ENCODE measurements around the gene FRZB.
"Not testable (repeated sequence)": the region's sequence is repeated elsewhere in the genome, so short reads cannot be mapped to it uniquely, and the experiment has no call there.

FRZB gene

DNA sequence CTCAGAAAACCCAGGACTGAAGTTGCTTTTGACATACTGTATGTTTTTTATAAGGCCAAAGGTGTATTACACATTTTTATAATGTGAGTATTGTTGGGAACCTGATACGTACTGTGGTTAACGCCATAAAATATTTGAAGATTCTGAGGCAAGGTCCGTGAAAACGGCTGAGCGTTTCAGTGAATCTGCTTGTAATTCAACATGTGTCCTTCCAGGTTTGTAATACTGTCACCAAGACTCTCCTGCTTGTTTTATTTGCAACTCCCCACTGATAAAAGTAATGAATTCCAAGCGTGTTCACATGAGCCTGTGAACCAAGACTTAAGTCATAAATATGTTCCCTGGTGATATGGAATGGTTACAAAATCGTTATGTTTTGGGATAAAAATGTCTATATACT lies 23.9 kb upstream of the FRZB start:
- DNase-seq (ENCODE audit: low read depth, low spot score) = no peak

- DNase-seq (ENCODE audit: low read depth, low spot score) = no peak
Measured at GRCh38 chr2:182887753-182888415, 21.4 kb upstream of the FRZB start.

- DNase-seq (ENCODE audit: low read depth, low spot score) = no peak
Measured at GRCh38 chr2:182887093-182887492, 20.7 kb upstream of the FRZB start.

DNA sequence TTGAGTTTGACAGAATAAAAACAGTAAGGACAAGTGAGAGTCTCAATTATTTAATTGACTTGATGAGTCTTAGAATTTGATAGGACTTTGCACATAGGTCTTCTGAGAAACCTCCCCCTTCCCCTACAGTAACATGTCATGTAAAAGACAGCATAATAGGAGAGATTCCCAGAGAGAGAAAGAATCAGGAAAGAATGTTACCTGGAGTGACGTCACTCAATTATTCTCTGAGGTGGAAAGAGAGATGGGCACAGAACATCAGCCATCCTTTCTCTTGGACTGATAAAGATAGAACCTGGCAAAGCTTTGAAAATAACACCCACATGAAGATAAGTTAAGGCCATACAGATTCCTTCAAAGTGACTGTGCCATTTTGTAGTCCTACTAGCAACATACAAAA lies 19.3 kb upstream of the FRZB start:
- DNase-seq (ENCODE audit: low read depth, low spot score) = no peak

DNA sequence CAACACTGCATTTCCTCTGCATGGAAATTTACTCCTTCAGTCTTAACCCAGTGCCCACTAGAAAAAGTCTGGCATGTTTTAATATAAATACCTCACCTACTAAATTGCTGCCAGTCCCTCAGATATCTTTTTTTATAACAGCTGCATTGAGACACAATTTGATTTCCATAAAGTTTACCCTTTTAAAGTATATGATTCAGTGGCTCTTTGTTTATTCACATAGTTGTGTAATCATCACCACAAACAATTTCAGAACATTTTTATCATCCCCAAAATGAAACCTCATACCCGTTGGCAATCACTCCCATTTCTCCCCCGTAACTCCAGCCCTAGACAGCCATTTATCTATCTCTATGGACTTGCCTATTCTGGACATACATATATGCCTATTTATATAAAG lies 17.0 kb upstream of the FRZB start:
- no peak for DNase-seq (ENCODE audit: low read depth, low spot score)

- DNase-seq (ENCODE audit: low read depth, low spot score) = not testable (repeated sequence)
Measured at GRCh38 chr2:182880100-182880499, 13.7 kb upstream of the FRZB start.

DNA sequence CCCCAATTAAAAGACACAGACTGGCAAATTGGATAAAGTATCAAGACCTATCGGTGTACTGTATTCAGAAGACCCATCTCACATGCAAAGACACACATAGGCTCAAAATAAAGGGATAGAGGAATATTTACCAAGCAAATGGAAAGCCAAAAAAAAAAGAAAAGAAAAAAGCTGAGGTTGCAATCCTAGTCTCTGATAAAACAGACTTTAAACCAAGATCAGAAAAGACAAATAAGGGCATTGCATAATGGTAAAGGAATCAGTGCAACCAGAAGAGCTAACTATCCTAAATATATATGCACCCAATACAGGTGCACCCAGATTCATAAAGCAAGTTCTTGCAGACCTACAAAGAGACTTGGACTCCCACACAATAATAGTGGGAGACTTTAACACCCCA lies 10.2 kb upstream of the FRZB start:
- not testable (repeated sequence) for DNase-seq (ENCODE audit: low read depth, low spot score)

DNA sequence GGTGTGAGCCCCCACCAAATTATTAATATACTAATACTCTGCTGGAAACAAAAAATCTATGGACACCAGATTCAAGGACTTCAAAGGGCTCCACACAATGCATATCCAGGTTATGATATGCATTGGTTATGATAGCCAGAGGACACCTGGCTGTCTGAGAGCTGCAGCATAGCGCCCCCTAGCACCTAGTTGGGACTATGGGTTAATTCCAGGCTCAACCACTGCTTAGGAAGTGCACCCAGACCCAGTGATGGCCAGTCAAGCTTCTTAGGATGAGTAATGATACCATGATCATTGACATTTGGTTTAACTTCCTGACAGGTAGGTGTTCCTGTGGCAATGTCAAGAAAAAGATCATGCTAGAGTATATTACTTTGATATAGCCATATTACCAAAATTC lies 3.8 kb upstream of the FRZB start:
- no peak for DNase-seq (ENCODE audit: low read depth, low spot score)

DNA sequence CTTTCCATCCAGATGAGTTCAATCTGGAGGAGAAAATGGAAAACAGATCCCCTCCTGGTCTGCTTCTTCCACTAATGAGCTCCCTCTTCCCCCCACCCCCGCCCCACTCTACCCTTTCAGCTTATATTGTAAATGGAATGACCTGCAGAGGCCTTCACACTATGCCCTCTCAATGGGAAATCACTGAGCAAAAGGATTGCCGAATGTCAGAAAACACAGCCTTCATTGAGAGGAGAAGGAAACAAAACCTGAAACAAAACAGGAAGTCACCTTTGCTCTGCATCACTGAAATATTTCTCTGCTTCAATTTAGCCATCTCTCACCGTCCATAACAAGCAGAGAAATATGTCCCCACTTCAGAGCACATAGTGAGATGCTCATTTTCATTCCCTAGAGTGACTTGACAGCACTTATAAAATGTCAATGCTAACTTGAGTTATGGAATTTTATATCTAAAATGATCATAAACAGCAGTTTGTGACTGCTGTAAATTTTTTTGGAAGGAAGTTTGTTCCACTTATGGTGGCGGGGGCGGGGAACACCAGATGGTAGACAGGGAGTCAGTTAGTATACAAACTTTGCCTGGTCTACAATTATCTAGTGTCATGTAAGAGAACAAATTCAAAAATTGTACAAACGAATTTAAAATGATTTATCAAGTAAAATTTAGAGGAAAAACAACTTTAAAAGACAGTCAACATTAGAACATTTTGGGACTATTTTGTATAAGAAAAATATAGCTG lies 1.8 kb upstream of the FRZB start:
- DNase-seq (ENCODE audit: low read depth, low spot score) = no peak

DNA sequence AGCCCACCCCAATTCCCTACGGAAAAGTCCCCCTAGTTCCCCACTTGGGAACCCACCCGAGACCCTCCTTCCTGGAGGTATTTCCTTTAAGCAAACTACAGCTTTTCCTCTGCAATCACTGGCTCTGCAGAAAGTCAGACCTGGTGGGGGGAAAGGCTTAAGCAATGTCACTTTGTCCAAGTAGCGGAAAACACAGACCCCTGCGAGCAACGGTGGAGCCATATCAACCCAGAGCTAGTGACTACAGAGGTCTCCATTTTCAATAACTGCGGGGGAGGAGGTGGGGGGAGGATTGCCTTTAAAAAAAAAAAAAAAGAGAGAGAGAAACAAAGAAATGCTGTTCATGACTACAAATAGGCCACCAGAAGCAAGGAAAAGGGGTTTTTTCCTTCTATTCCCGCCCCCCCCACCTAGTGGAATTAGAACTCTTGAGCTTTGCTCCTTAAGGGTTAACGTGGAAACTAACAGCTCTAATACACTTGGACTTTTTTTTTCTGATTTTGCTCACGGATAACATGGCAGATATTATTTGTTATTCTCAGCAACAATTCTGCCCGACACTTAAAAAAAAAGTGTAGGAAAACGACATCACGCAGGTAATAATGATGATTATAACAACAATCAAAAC lies 1.1 kb upstream of the FRZB start:
- DNase-seq (ENCODE audit: low read depth, low spot score) = no peak

- no peak for DNase-seq (ENCODE audit: low read depth, low spot score)
Measured at GRCh38 chr2:182866095-182866460, 359 bp downstream of the FRZB start.

DNA sequence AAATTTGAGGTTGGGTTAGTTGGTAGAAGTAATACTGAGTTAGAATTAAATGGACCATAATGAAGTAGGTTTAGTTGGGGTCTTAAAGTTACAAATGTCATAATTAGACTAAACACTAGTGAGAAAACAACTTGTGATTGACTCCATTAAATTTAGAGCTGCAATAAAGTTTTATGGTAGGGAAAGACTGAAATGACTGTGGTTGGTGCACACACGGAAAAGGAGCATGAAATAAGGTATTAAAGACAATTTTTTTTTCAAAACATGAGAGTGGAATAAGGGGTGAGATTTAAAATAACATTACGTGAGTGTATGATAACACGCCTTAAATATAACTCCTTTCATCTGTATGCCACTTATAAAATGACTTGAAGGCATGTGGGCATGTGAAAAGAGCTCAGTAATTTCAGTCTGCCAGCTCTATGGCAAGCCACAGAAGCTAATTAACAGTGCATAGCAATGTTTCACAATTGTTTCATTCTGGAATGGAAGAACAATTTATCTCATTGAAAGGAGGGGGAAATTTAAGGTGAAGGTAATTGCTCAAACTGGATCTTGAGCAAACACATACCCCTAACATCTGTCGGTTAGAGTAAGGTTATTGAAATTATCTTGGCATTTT lies 1.4 kb downstream of the FRZB start:
- DNase-seq (ENCODE audit: low read depth, low spot score) = no peak

GRCh38 chr2:182863642-182864041 lies 2.8 kb downstream of the FRZB start:
- no peak for DNase-seq (ENCODE audit: low read depth, low spot score)

- no peak for DNase-seq (ENCODE audit: low read depth, low spot score)
Measured at GRCh38 chr2:182862091-182862490, 4.3 kb downstream of the FRZB start.

GRCh38 chr2:182860858-182861257 lies 5.6 kb downstream of the FRZB start:
- no peak for DNase-seq (ENCODE audit: low read depth, low spot score)

DNA sequence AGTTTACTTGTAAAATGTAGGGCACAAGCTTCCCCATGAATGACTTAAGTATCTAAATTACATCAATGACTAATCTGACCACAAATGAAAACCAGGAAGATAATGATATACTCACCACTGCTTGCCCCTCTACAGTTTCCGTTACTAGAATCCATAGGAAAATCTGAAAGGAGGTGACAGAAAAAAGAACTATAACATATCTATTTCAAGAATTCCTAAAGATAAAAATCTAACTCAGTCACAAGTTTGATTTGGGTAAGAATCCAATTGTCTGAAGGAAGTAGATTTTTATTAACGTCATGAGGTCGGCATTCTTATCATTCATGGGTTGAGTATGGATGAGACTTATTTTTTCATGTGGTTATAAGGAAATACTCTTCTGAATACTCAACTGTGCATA lies 7.8 kb downstream of the FRZB start:
- DNase-seq (ENCODE audit: low read depth, low spot score) = no peak

GRCh38 chr2:182855376-182855775 lies 11.1 kb downstream of the FRZB start:
- no peak for DNase-seq (ENCODE audit: low read depth, low spot score)

DNA sequence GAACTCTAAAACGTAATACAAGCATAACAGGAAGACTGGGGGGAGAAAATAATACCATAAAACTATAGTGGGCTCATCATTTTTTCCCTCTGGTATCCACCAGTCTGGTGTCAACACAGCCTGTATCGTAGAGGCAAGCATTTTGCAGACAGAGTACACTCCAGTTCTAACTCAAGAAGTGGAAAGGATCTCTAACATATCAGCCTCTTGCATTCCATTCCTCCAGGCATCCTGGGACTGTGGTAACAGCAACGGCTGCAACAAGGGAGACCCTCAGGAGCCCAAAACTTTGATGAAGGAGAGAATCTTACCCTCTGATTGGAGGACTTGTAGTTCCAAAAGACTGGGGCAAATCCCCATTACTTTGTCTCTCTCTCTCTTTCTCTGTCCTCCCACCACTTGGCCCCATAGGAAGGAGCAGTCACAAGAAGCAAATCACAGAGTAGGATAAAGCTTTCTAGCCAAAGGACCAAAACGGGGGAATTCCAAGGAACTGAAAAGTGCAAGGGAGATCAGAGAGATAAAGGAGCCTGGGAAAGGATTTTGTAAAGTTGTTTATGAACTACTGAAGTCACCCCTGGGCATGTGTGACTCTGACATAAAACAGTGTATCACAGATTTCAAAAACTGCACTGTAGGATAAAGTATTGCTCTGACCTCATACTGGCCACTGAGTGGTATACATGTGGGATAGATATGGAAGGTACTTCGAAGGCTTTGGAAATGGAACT lies 11.9 kb downstream of the FRZB start:
- no peak for DNase-seq (ENCODE audit: low read depth, low spot score)

DNA sequence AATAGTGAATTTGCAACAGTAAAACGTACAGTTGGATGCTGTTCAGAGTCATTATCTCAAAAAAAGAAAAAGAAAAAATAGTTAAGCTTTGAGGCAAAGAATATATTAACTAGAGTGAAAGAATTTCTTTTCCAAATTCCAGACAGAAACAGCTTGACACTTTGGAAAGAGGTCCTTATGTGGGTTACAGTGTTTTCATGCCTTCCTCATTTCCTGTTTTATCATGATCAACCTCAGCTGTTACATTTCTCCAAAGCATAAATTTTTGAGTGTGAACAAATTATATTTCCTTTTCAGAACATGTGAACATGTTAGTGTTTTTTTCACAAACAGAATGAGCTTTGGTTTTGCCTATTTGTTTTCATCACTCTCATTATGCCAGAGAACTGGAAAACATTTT lies 13.6 kb downstream of the FRZB start:
- no peak for DNase-seq (ENCODE audit: low read depth, low spot score)

DNA sequence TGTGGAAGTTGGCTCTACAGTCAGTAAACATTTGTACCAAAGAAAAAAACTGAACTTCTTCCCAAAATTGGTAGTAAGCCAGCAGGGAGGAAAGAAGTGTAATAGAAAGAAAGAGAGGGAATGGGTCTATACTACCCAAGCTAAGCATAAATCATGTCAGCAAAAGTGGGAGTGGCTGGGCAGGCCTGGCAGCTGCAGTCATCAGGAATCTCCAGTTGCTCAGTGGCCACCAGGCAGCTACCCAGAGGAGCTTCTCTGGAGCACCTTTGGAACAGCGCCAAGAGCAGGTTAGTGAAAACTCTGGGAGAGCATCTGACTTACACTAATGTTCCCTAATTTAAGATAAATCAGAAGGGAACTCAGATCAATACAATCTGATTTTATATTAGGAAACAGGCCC lies 14.3 kb downstream of the FRZB start:
- no peak for DNase-seq (ENCODE audit: low read depth, low spot score)

GRCh38 chr2:182845794-182846417 lies 20.5 kb downstream of the FRZB start:
- no peak for DNase-seq (ENCODE audit: low read depth, low spot score)

DNA sequence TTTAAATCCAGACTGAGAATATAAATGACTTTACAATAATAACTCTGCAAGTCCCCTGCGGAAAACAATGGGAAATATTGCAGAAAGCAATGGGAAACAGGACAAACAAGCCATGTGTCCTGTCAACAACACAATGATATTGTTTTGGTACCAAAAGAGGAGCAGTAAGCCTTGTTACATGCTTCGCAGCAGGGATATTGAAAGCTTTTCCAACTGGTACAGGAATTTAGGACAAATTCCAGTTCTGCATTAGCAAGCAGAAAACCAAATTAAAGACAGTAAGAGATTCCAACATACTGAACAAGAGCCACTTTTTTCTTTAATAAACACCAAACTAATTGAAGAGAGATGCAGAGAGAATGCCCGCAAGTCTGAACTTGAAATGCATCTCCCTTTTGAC lies 30.0 kb downstream of the FRZB start:
- DNase-seq (ENCODE audit: low read depth, low spot score) = no peak
